ENCODE results near the gene RSRC1.
"Not testable (repeated sequence)": the region's sequence is repeated elsewhere in the genome, so short reads cannot be mapped to it uniquely, and the experiment has no call there.

The RSRC1 gene

DNA sequence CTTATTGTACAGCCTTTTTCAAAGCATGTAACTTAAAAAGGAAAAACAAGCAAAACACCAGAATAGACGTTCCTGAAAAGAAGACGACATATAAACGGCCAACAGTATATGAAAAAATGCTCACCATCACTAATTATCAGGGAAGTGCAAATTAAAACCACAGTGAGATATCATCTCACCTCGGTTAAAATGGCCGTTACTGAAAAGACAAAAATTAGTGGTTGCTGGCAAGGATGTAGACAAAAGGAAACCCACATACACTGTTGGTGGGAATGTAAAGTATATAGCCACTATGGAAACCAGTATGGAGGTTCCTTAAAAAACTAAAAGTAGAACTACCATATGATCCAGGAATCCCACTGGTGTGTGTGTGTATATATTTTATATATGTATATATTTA is 396.6 kb downstream of the RSRC1 start:
- Histone ChIP-seq H3K9me3 (ENCODE audit: control extremely low read depth in 1 of 5, control insufficient read depth in 4 of 5, insufficient read depth in 2 of 5, low read depth in 1 of 5, low read length in 4 of 5) (peaks cover 0 to 3% (median 0%) of the 10 kb centered on the region in 5 experiments), H3K4me1 (ENCODE audit: control extremely low read depth in 1 of 4, control insufficient read depth in 4 of 4, insufficient read depth in 4 of 4, low read length in 3 of 4) (peaks cover 0 to 5% (median 0%) of the 10 kb centered on the region in 4 experiments), H3K4me3 (ENCODE audit: control insufficient read depth in 1 of 7, extremely low read depth in 1 of 7, insufficient read depth in 4 of 7, low read depth in 2 of 7, low read length in 6 of 7) (no peak overlapping the region), H3K27me3 (replicated peaks in 2 of 5; ENCODE audit: control insufficient read depth in 4 of 5, insufficient read depth in 5 of 5, low read length in 4 of 5) (no peaks in the 10 kb centered on the region), H3K36me3 (ENCODE audit: control insufficient read depth in 4 of 4, insufficient read depth in 4 of 4, low read length in 3 of 4) (peaks cover 0 to 2% (median 0%) of the 10 kb centered on the region in 4 experiments), H3K27ac (ENCODE audit: insufficient read depth in 1 of 2, low read depth in 1 of 2, low read length in 2 of 2, poor library complexity in 1 of 2, severe bottlenecking in 2 of 2) (no peak overlapping the region)
- peak; percentile 22 to 80 (median 60) for DNase-seq
- CTCF ChIA-PET, result no interaction called here
- POLR2A ChIA-PET, result no interaction called here
- WGBS (ENCODE audit: insufficient coverage), result no CpG with 5 or more reads among the region's 5 CpGs

DNA sequence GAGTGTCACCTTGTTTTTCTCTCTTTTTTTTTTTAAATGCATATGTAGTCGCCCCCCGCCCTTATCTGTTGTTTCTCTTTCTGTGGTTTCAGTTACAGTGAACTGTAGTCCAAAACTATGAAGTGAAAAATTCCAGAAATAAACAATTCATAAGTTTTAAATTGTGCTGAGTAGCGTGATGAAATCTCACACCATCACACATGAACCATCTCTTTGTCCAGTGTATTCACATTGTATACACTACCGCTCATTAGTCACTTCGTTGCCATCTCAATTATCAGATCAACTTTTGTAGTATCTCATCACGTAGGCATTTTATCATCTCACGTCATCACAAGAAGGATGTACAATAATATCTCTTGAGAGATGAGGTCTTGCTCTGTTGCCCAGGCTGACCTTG is 398.6 kb downstream of the RSRC1 start:
- Histone ChIP-seq H3K27me3 (replicated peaks in 2 of 5; ENCODE audit: control insufficient read depth in 4 of 5, insufficient read depth in 5 of 5, low read length in 4 of 5) (no peaks in the 10 kb centered on the region), H3K27ac (ENCODE audit: insufficient read depth in 1 of 2, low read depth in 1 of 2, low read length in 2 of 2, poor library complexity in 1 of 2, severe bottlenecking in 2 of 2) (no peak overlapping the region), H3K4me1 (ENCODE audit: control extremely low read depth in 1 of 4, control insufficient read depth in 4 of 4, insufficient read depth in 4 of 4, low read length in 3 of 4) (peaks cover 0 to 5% (median 0%) of the 10 kb centered on the region in 4 experiments), H3K9me3 (ENCODE audit: control extremely low read depth in 1 of 5, control insufficient read depth in 4 of 5, insufficient read depth in 2 of 5, low read depth in 1 of 5, low read length in 4 of 5) (no peaks in the 10 kb centered on the region), H3K36me3 (ENCODE audit: control insufficient read depth in 4 of 4, insufficient read depth in 4 of 4, low read length in 3 of 4) (peaks cover 0 to 2% (median 0%) of the 10 kb centered on the region in 4 experiments), H3K4me3 (ENCODE audit: control insufficient read depth in 1 of 7, extremely low read depth in 1 of 7, insufficient read depth in 4 of 7, low read depth in 2 of 7, low read length in 6 of 7) (no peak overlapping the region)
- ChIA-PET CTCF (no interaction called here), POLR2A (no interaction called here)
- DNase-seq, result no peak
- WGBS (ENCODE audit: insufficient coverage), result 97% methylated on average over 4 of the region's 7 CpGs

DNA sequence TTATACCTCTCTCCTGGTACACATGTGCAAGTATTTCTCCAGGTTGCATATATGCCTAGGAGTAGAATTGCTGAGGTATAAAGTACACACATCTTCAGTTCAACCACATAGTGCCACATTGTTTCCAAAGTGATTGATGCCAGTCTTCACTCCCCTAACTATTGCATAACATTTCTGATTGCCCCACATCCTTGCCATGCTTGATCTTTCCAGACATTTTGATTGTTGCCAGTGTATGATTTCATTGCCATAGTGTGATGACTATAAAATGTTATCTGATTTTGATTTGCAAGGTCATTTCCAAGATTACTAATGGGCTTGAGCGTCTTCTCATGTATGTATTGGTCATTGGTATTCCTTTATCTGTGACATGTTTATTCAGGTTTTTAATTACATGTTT is 400.0 kb downstream of the RSRC1 start:
- POLR2A ChIA-PET, result no interaction called here
- Histone ChIP-seq H3K27ac (ENCODE audit: insufficient read depth in 1 of 2, low read depth in 1 of 2, low read length in 2 of 2, poor library complexity in 1 of 2, severe bottlenecking in 2 of 2) (no peak overlapping the region), H3K27me3 (replicated peaks in 2 of 5; ENCODE audit: control insufficient read depth in 4 of 5, insufficient read depth in 5 of 5, low read length in 4 of 5) (no peaks in the 10 kb centered on the region), H3K4me3 (ENCODE audit: control insufficient read depth in 1 of 7, extremely low read depth in 1 of 7, insufficient read depth in 4 of 7, low read depth in 2 of 7, low read length in 6 of 7) (no peak overlapping the region), H3K9me3 (ENCODE audit: control extremely low read depth in 1 of 5, control insufficient read depth in 4 of 5, insufficient read depth in 2 of 5, low read depth in 1 of 5, low read length in 4 of 5) (no peaks in the 10 kb centered on the region), H3K4me1 (ENCODE audit: control extremely low read depth in 1 of 4, control insufficient read depth in 4 of 4, insufficient read depth in 4 of 4, low read length in 3 of 4) (peaks cover 0 to 5% (median 0%) of the 10 kb centered on the region in 4 experiments), H3K36me3 (ENCODE audit: control insufficient read depth in 4 of 4, insufficient read depth in 4 of 4, low read length in 3 of 4) (peaks cover 0 to 2% (median 0%) of the 10 kb centered on the region in 4 experiments)
- CTCF ChIA-PET, result no interaction called here
- no CpG with 5 or more reads among the region's 1 CpG for WGBS (ENCODE audit: insufficient coverage)
- DNase-seq, result no peak

DNA sequence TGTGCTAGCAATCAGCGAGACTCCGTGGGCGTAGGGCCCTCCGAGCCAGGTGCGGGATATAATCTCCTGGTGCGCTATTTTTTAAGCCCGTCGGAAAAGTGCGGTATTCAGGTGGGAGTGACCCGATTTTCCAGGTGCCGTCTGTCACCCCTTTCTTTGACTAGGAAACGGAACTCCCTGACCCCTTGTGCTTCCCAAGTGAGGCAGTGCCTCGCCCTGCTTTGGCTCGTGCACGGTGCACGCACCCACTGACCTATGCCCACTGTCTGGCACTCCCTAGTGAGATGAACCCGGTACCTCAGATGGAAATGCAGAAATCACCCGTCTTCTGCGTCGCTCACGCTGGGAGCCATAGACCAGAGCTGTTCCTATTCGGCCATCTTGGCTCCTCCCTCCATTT is 406.8 kb downstream of the RSRC1 start:
- H3K27me3 ChIP-seq (replicated peaks in 2 of 5; ENCODE audit: control insufficient read depth in 4 of 5, insufficient read depth in 5 of 5, low read length in 4 of 5); H3K27ac ChIP-seq (ENCODE audit: insufficient read depth in 1 of 2, low read depth in 1 of 2, low read length in 2 of 2, poor library complexity in 1 of 2, severe bottlenecking in 2 of 2); H3K36me3 ChIP-seq (ENCODE audit: control insufficient read depth in 4 of 4, insufficient read depth in 4 of 4, low read length in 3 of 4); H3K9me3 ChIP-seq (ENCODE audit: control extremely low read depth in 1 of 5, control insufficient read depth in 4 of 5, insufficient read depth in 2 of 5, low read depth in 1 of 5, low read length in 4 of 5); POLR2A ChIA-PET; H3K4me3 ChIP-seq (ENCODE audit: control insufficient read depth in 1 of 7, extremely low read depth in 1 of 7, insufficient read depth in 4 of 7, low read depth in 2 of 7, low read length in 6 of 7); H3K4me1 ChIP-seq (ENCODE audit: control extremely low read depth in 1 of 4, control insufficient read depth in 4 of 4, insufficient read depth in 4 of 4, low read length in 3 of 4); DNase-seq: not testable (repeated sequence)
- CTCF ChIA-PET, result interaction anchor here (0.6 kb wide), 1 partner anchor 912 kb away, joined by 3 read pairs; no protein-coding TSS in a partner anchor
- 96% methylated on average over 15 of the region's 22 CpGs for WGBS (ENCODE audit: insufficient coverage)

DNA sequence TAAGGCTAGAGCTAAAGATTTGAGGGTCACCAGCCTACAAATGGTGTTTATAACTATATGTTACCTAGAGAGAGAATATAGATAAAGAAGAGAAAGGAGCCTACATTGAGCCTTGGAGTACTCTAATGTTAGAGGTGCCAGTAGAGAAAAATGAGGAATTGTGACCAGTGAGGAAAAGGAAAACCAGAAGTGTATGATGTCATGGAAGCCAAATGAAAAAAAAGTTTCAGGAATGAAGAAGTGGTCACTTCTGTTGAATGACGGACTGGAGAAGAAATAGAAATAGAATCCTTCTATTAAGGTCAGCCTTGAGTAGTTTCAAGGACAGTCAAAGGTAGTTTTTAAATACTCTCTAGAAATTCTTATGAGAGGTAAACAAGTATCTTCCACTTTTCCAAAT is 409.9 kb downstream of the RSRC1 start:
- Histone ChIP-seq H3K4me1 (ENCODE audit: control extremely low read depth in 1 of 4, control insufficient read depth in 4 of 4, insufficient read depth in 4 of 4, low read length in 3 of 4) (no peaks in the 10 kb centered on the region), H3K27ac (ENCODE audit: insufficient read depth in 1 of 2, low read depth in 1 of 2, low read length in 2 of 2, poor library complexity in 1 of 2, severe bottlenecking in 2 of 2) (no peak overlapping the region), H3K9me3 (ENCODE audit: control extremely low read depth in 1 of 5, control insufficient read depth in 4 of 5, insufficient read depth in 2 of 5, low read depth in 1 of 5, low read length in 4 of 5) (peaks cover 0 to 5% (median 4%) of the 10 kb centered on the region in 5 experiments), H3K36me3 (ENCODE audit: control insufficient read depth in 4 of 4, insufficient read depth in 4 of 4, low read length in 3 of 4) (no peaks in the 10 kb centered on the region), H3K4me3 (ENCODE audit: control insufficient read depth in 1 of 7, extremely low read depth in 1 of 7, insufficient read depth in 4 of 7, low read depth in 2 of 7, low read length in 6 of 7) (no peak overlapping the region), H3K27me3 (replicated peaks in 2 of 5; ENCODE audit: control insufficient read depth in 4 of 5, insufficient read depth in 5 of 5, low read length in 4 of 5) (no peaks in the 10 kb centered on the region)
- DNase-seq, result no peak
- WGBS (ENCODE audit: insufficient coverage), result no CpG with 5 or more reads among the region's 1 CpG
- CTCF ChIA-PET, result no interaction called here
- POLR2A ChIA-PET, result no interaction called here

DNA sequence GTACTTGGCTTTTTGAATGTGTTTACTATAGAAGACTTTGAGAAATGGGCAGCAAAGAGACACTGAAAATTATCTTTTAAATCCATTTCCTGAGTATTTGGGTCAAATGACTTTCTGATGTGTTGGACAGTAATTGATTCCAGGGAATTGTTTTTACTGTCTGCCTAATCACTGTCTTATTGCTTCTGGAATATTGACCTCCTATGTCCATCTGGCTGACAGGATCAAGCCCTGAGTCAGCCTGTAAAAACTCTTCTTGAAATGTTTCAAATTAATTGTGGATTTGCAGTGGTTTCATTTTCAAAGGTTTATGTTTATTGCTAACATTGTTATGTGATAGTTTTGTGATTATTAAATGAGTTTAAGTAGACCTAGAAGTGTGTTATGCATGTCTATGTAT is 410.5 kb downstream of the RSRC1 start:
- H3K4me1 ChIP-seq (ENCODE audit: control extremely low read depth in 1 of 4, control insufficient read depth in 4 of 4, insufficient read depth in 4 of 4, low read length in 3 of 4), result no peaks in the 10 kb centered on the region
- POLR2A ChIA-PET, result no interaction called here
- no peak overlapping the region for H3K4me3 ChIP-seq (ENCODE audit: control insufficient read depth in 1 of 7, extremely low read depth in 1 of 7, insufficient read depth in 4 of 7, low read depth in 2 of 7, low read length in 6 of 7)
- DNase-seq, result no peak
- no peaks in the 10 kb centered on the region for H3K27me3 ChIP-seq (replicated peaks in 2 of 5; ENCODE audit: control insufficient read depth in 4 of 5, insufficient read depth in 5 of 5, low read length in 4 of 5)
- H3K36me3 ChIP-seq (ENCODE audit: control insufficient read depth in 4 of 4, insufficient read depth in 4 of 4, low read length in 3 of 4), result no peaks in the 10 kb centered on the region
- peaks cover 0 to 5% (median 4%) of the 10 kb centered on the region in 5 experiments for H3K9me3 ChIP-seq (ENCODE audit: control extremely low read depth in 1 of 5, control insufficient read depth in 4 of 5, insufficient read depth in 2 of 5, low read depth in 1 of 5, low read length in 4 of 5)
- H3K27ac ChIP-seq (ENCODE audit: insufficient read depth in 1 of 2, low read depth in 1 of 2, low read length in 2 of 2, poor library complexity in 1 of 2, severe bottlenecking in 2 of 2), result no peak overlapping the region
- CTCF ChIA-PET, result no interaction called here

DNA sequence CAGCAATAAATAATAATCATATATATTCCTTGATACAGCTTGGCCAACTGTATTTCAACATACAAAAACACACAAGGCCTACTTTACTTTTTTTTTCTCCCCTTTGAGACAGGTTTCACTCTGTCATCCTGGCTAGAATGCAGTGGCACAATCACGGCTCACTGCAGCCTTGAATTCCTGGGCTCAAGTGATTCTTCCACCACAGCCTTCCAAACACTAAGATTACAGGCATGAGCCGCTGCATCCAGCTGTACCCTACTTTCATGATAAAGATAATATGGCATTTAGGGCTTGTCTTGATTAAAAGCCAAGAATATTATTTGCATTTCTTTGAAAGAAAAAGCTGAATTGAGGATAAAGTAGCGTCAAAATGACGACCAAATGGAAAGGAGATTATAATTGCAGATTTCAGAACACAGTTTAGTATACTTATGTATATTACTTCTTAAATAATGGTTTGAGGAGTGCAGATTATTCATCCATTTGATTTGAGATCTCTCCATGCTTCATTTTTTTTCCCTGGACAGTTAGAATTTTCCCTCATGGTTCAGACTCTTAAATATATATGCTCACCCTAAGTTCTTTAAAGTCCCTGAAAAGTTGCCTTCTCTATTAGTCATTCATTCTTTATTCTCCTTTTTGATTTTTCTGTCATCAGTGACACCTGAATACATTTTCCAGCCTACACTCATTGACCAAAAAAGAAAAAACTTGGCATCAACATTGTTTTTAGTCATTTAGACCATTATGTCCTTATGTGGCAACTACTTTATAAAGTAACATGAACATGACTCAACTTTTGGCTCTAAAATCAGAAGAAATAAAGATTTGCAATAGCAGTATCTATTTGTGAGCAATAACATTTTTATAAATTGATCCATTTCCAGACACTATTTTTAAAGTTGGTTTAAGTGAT is 412.6 kb downstream of the RSRC1 start:
- H3K36me3 ChIP-seq (ENCODE audit: control insufficient read depth in 4 of 4, insufficient read depth in 4 of 4, low read length in 3 of 4), result no peaks in the 10 kb centered on the region
- no peak overlapping the region for H3K4me3 ChIP-seq (ENCODE audit: control insufficient read depth in 1 of 7, extremely low read depth in 1 of 7, insufficient read depth in 4 of 7, low read depth in 2 of 7, low read length in 6 of 7)
- ChIA-PET POLR2A (no interaction called here), CTCF (interaction anchor here (1.0 kb wide), 1 partner anchor 9 kb away, joined by 3 read pairs; no protein-coding TSS in a partner anchor)
- H3K9me3 ChIP-seq (ENCODE audit: control extremely low read depth in 1 of 5, control insufficient read depth in 4 of 5, insufficient read depth in 2 of 5, low read depth in 1 of 5, low read length in 4 of 5), result peaks cover 0 to 4% (median 2%) of the 10 kb centered on the region in 5 experiments
- H3K4me1 ChIP-seq (ENCODE audit: control extremely low read depth in 1 of 4, control insufficient read depth in 4 of 4, insufficient read depth in 4 of 4, low read length in 3 of 4), result no peaks in the 10 kb centered on the region
- no peaks in the 10 kb centered on the region for H3K27me3 ChIP-seq (replicated peaks in 2 of 5; ENCODE audit: control insufficient read depth in 4 of 5, insufficient read depth in 5 of 5, low read length in 4 of 5)
- no CpG with 5 or more reads among the region's 4 CpGs for WGBS (ENCODE audit: insufficient coverage)
- H3K27ac ChIP-seq (ENCODE audit: insufficient read depth in 1 of 2, low read depth in 1 of 2, low read length in 2 of 2, poor library complexity in 1 of 2, severe bottlenecking in 2 of 2), result no peak overlapping the region
- no peak for DNase-seq
